K562 (cell line): ENCODE data around the gene E2F1. TPM values are rescaled to one million over a fixed set of nuclear protein-coding genes. Genes with fewer than 3 reads are reported as not detected.

Experiments
- CBX5 ChIP-seq: IDR thresholded peaks from 2 replicates; pipeline ENCODE4 v1.6.1; 2014; ENCODE audit warnings: low read depth, borderline replicate concordance
- FOXA3 ChIP-seq, 2 experiments: fragments of 450-650 bp in 1 of 2; sonication (generic) in 1 of 2; formaldehyde crosslinking; IDR thresholded peaks in 1 of 2; conservative IDR thresholded peaks in 1 of 2; 2 replicates each; pipeline versions ENCODE4 v1.4.0 to v1.8.0; 2020 to 2022; ENCODE audit warnings: mild to moderate bottlenecking in 2 of 2, missing genetic modification reagents in 1 of 2
- MTA2 ChIP-seq: fragments of 450-650 bp; IDR thresholded peaks from 2 replicates; pipeline ENCODE4 v1.6.1; 2016; ENCODE audit warnings: low read depth
- NCOA4 ChIP-seq: fragments of 450-650 bp; IDR thresholded peaks from 2 replicates; pipeline ENCODE4 v1.6.1; 2018; ENCODE audit warnings: mild to moderate bottlenecking; ENCODE audit not compliant: partially characterized antibody
- NONO ChIP-seq, 2 experiments: fragments of 200-400 bp in 1 of 2; fragments of 450-650 bp in 1 of 2; formaldehyde crosslinking in 1 of 2; IDR thresholded peaks; 2 replicates each; pipeline ENCODE4 v1.6.1; 2017; ENCODE audit warnings: low read depth in 2 of 2, mild to moderate bottlenecking in 2 of 2, moderate library complexity in 2 of 2, low read length in 1 of 2
- PML ChIP-seq: IDR thresholded peaks from 2 replicates; pipeline ENCODE4 v1.6.1; 2012; ENCODE audit warnings: low read length, inconsistent platforms
- POLR2B ChIP-seq: fragments of 450-650 bp; IDR thresholded peaks from 2 replicates; pipeline ENCODE4 v1.6.1; 2018; ENCODE audit warnings: low read depth; ENCODE audit not compliant: partially characterized antibody
- RB1 ChIP-seq: fragments of 450-650 bp; IDR thresholded peaks from 2 replicates; pipeline ENCODE4 v1.6.1; 2017; ENCODE audit warnings: low read depth, mild to moderate bottlenecking
- RNF2 ChIP-seq: sonication (generic); IDR thresholded peaks from 2 replicates; pipeline ENCODE4 v1.6.1; 2016
- polyA plus RNA-seq, 8 experiments: library from polyadenylated mRNA; depleted of rRNA in 4 of 8; stranded (reverse) in 5 of 8; unstranded in 3 of 8; fragments of >200 nt; fragmentation: Nextera tagmentation in 2 of 8; fragmentation: Illumina TruSeq in 1 of 8; extraction: Ambion mirVana in 2 of 8; extraction: Trizol in 1 of 8; gene quantifications; 2 replicates each; pipeline versions ENCODE4 v1.2.1 to v1.2.3, GENCODE V29; 2011 to 2014; ENCODE audit warnings: inconsistent platforms in 1 of 8, missing spikeins in 1 of 8
- total RNA-seq, 7 experiments: library from RNA; depleted of rRNA in 6 of 7; stranded (reverse); fragments of >200 nt in 6 of 7; fragmentation: Illumina TruSeq in 2 of 7; extraction: Trizol in 2 of 7; gene quantifications; 2 replicates each; pipeline versions ENCODE4 v1.2.1 to v1.2.3, GENCODE V29; 2011 to 2021; ENCODE audit warnings: low replicate concordance in 1 of 7
- TF ChIP-seq, protein P1 (sequence below): fragments of 250-450 bp; sonication (Bioruptor Pico); IDR thresholded peaks from 2 replicates; pipeline ENCODE4 v1.9.0; 2021; ENCODE audit warnings: mild to moderate bottlenecking
- TF ChIP-seq, protein P2 (sequence below): fragments of 250-450 bp; sonication (Bioruptor Pico); IDR thresholded peaks from 2 replicates; pipeline ENCODE4 v1.5.1; 2021; ENCODE audit warnings: mild to moderate bottlenecking
- TF ChIP-seq, protein P3 (sequence below): fragments of 200-600 bp; sonication (generic); IDR thresholded peaks from one replicate; pipeline ENCODE4 v1.6.1; 2012; ENCODE audit warnings: mild to moderate bottlenecking, low read depth, low read length, inconsistent platforms

E2F1 gene
- total and polyA plus RNA-seq, 9 of the 15 experiments (the other 6 are each of a cell fraction or from before 2014, with no cell fraction given) = 0.14 to 30.6 (median 13.1) TPM

DNA sequence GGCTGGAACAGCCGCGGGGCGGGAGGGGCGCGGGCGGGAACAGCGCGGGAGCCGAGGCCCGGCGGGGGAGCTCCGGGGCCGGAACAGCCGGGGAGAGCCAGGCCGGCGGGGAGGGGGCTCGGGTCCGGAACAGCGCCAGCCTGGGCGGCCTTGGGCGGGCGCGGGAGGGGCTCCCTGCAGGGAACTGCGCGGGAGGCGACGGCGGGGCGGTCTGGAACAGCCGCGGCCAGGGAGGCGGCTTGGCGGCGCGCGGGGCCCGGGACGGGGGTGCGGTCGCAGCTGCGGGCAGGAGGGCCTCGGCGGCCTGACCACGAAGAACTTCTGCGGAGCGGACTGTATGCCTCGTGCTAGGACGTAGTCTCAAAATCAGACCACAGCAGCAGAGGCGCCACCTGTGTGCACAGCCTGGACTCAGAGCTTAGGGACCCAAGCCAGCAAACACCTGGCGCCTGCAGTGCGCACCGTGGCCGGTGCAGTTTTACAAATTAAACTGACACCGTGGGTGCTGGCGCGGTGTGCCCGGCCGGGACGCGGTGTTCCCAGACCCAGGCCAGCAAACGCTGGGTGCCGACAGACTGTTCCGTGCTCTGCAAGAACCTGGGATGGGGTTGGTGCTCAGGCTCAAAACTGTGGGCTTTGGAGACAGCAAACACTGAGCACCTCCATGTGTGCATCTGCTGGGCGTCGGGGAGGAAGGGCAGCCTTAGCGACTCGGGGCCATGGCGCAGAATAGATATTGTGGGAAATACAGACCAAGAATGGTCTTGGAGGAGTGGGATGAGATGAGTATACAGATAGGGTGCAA, 46.2 kb upstream of the E2F1 start (continued):
- TF ChIP-seq, protein P1, sequence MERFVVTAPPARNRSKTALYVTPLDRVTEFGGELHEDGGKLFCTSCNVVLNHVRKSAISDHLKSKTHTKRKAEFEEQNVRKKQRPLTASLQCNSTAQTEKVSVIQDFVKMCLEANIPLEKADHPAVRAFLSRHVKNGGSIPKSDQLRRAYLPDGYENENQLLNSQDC = no peak
- TF ChIP-seq RB1 (peak; percentile 12; the same call in 1 of the 2 replicates), CBX5 (peak; percentile 29; the same call in 1 of the 2 replicates), NONO (IDR thresholded peaks at IDR 0.05; ENCODE audit: low read depth in 2 of 2, low read length in 1 of 2) (peak; percentile 17 to 36; a peak in 3 of 4 replicates), MTA2 (no peak), FOXA3 (CRISPR knock-in tag; conservative IDR thresholded peaks at IDR 0.05 in 1 of 2, IDR thresholded peaks at IDR 0.05 in 1 of 2) (no peak), PML (no peak; the same call in 1 of the 2 replicates), RNF2 (no peak), NCOA4 (no peak), POLR2B (no peak)
- TF ChIP-seq, protein P2, sequence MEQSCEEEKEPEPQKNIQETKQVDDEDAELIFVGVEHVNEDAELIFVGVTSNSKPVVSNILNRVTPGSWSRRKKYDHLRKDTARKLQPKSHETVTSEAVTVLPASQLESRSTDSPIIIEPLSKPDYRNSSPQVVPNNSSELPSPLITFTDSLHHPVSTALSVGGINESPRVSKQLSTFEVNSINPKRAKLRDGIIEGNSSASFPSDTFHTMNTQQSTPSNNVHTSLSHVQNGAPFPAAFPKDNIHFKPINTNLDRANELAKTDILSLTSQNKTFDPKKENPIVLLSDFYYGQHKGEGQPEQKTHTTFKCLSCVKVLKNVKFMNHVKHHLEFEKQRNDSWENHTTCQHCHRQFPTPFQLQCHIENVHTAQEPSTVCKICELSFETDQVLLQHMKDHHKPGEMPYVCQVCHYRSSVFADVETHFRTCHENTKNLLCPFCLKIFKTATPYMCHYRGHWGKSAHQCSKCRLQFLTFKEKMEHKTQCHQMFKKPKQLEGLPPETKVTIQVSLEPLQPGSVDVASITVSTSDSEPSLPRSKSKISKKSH (CRISPR knock-in tag) = no peak
- TF ChIP-seq, protein P3, sequence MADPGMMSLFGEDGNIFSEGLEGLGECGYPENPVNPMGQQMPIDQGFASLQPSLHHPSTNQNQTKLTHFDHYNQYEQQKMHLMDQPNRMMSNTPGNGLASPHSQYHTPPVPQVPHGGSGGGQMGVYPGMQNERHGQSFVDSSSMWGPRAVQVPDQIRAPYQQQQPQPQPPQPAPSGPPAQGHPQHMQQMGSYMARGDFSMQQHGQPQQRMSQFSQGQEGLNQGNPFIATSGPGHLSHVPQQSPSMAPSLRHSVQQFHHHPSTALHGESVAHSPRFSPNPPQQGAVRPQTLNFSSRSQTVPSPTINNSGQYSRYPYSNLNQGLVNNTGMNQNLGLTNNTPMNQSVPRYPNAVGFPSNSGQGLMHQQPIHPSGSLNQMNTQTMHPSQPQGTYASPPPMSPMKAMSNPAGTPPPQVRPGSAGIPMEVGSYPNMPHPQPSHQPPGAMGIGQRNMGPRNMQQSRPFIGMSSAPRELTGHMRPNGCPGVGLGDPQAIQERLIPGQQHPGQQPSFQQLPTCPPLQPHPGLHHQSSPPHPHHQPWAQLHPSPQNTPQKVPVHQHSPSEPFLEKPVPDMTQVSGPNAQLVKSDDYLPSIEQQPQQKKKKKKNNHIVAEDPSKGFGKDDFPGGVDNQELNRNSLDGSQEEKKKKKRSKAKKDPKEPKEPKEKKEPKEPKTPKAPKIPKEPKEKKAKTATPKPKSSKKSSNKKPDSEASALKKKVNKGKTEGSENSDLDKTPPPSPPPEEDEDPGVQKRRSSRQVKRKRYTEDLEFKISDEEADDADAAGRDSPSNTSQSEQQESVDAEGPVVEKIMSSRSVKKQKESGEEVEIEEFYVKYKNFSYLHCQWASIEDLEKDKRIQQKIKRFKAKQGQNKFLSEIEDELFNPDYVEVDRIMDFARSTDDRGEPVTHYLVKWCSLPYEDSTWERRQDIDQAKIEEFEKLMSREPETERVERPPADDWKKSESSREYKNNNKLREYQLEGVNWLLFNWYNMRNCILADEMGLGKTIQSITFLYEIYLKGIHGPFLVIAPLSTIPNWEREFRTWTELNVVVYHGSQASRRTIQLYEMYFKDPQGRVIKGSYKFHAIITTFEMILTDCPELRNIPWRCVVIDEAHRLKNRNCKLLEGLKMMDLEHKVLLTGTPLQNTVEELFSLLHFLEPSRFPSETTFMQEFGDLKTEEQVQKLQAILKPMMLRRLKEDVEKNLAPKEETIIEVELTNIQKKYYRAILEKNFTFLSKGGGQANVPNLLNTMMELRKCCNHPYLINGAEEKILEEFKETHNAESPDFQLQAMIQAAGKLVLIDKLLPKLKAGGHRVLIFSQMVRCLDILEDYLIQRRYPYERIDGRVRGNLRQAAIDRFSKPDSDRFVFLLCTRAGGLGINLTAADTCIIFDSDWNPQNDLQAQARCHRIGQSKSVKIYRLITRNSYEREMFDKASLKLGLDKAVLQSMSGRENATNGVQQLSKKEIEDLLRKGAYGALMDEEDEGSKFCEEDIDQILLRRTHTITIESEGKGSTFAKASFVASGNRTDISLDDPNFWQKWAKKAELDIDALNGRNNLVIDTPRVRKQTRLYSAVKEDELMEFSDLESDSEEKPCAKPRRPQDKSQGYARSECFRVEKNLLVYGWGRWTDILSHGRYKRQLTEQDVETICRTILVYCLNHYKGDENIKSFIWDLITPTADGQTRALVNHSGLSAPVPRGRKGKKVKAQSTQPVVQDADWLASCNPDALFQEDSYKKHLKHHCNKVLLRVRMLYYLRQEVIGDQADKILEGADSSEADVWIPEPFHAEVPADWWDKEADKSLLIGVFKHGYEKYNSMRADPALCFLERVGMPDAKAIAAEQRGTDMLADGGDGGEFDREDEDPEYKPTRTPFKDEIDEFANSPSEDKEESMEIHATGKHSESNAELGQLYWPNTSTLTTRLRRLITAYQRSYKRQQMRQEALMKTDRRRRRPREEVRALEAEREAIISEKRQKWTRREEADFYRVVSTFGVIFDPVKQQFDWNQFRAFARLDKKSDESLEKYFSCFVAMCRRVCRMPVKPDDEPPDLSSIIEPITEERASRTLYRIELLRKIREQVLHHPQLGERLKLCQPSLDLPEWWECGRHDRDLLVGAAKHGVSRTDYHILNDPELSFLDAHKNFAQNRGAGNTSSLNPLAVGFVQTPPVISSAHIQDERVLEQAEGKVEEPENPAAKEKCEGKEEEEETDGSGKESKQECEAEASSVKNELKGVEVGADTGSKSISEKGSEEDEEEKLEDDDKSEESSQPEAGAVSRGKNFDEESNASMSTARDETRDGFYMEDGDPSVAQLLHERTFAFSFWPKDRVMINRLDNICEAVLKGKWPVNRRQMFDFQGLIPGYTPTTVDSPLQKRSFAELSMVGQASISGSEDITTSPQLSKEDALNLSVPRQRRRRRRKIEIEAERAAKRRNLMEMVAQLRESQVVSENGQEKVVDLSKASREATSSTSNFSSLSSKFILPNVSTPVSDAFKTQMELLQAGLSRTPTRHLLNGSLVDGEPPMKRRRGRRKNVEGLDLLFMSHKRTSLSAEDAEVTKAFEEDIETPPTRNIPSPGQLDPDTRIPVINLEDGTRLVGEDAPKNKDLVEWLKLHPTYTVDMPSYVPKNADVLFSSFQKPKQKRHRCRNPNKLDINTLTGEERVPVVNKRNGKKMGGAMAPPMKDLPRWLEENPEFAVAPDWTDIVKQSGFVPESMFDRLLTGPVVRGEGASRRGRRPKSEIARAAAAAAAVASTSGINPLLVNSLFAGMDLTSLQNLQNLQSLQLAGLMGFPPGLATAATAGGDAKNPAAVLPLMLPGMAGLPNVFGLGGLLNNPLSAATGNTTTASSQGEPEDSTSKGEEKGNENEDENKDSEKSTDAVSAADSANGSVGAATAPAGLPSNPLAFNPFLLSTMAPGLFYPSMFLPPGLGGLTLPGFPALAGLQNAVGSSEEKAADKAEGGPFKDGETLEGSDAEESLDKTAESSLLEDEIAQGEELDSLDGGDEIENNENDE = no peak
